Muscle layer of duodenum (tissue), 2 donors: ENCODE data around the gene GRM7.

ENCODE experiments used
- H3K27ac ChIP-seq: one replicate; pipeline ENCODE4 v1.7.0; 2013; ENCODE audit warnings: mild to moderate bottlenecking, low read length
- H3K27me3 ChIP-seq: one replicate; pipeline ENCODE4 v1.7.0; 2013; ENCODE audit warnings: low read depth, mild to moderate bottlenecking, control low read depth, low read length
- H3K36me3 ChIP-seq, 2 donors: one replicate each; pipeline ENCODE4 v1.7.0; 2013; ENCODE audit warnings: low read length in 2 of 2, control low read depth in 1 of 2, mild to moderate bottlenecking in 1 of 2; ENCODE audit not compliant: insufficient read depth in 2 of 2, control insufficient read depth in 1 of 2
- H3K4me1 ChIP-seq, 2 donors: one replicate each; pipeline ENCODE4 v1.7.0; 2013; ENCODE audit warnings: low read length in 2 of 2, mild to moderate bottlenecking in 2 of 2, control low read depth in 1 of 2, moderate library complexity in 1 of 2; ENCODE audit not compliant: insufficient read depth in 2 of 2, control insufficient read depth in 1 of 2
- H3K4me3 ChIP-seq, 2 donors: one replicate each; pipeline ENCODE4 v1.7.0; 2013; ENCODE audit warnings: low read length in 2 of 2, low read depth in 1 of 2, mild to moderate bottlenecking in 1 of 2
- H3K9me3 ChIP-seq, 2 donors: one replicate each; pipeline ENCODE4 v1.7.0; 2013; ENCODE audit warnings: low read length in 2 of 2, control low read depth in 1 of 2, mild to moderate bottlenecking in 1 of 2; ENCODE audit not compliant: control insufficient read depth in 1 of 2
- donor health status: healthy.

GRM7 gene

DNA sequence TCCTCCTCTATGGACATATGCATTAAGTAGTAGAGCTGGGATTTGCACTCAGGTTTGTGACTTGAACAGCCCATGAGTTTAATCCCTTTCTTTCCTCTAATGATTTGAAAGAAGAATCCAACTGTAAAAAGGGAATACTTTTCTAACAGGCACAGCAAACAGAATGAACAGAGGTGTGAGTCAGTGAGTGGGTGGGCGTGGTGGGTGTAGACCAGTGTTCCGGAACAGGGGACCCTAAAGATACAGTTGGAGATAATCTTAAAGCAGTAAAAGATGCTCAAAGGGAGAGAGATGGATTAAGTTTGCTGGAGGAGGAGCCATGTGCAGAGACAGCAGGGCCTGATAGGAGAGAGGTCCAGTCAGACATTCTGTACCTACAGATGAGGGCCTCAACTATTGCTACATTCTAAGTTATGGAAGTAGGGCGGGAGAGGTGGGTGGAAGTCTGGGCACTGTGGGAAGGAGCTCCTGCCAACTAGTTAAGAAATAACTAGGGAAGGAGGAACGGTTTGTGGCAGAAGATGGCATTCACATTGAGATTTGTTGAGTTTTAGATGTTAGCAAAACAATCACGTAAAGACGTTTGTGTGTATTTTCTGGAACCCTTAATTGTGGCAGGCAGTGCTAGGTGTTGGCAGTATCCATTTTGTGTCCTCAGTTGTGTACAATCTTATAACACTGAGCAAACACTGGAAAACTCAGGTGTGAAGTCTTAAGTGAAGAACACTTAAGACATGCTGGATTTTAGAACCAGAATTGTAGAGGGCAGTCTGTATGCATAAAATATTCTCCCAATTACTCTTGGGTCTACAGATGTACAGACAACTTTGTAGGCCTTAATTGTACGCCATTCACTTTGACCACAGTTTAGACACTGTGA lies 511.0 kb downstream of the GRM7 start:
- Histone ChIP-seq H3K36me3 (no peaks in the 10 kb centered on the region), H3K27me3 (no peaks in the 10 kb centered on the region), H3K4me1 (no peaks in the 10 kb centered on the region), H3K9me3 (no peaks in the 10 kb centered on the region), H3K27ac (no peak overlapping the region), H3K4me3 (no peak overlapping the region)

GRCh38 chr3:7377103-7377502 lies 516.2 kb downstream of the GRM7 start:
- Histone ChIP-seq H3K27ac (no peak overlapping the region), H3K36me3 (no peaks in the 10 kb centered on the region), H3K4me3 (no peak overlapping the region), H3K4me1 (no peaks in the 10 kb centered on the region), H3K9me3 (no peaks in the 10 kb centered on the region), H3K27me3 (no peaks in the 10 kb centered on the region)

GRCh38 chr3:7381741-7382140 lies 520.8 kb downstream of the GRM7 start:
- no peak overlapping the region for H3K4me3 ChIP-seq
- no peak overlapping the region for H3K27ac ChIP-seq
- H3K36me3 ChIP-seq, result no peaks in the 10 kb centered on the region
- H3K9me3 ChIP-seq, result no peaks in the 10 kb centered on the region
- H3K27me3 ChIP-seq, result no peaks in the 10 kb centered on the region
- peaks cover 0 to 10% of the 10 kb centered on the region in 2 donors for H3K4me1 ChIP-seq

- H3K36me3 ChIP-seq, result no peaks in the 10 kb centered on the region
- peaks cover 0 to 10% of the 10 kb centered on the region in 2 donors for H3K4me1 ChIP-seq
- H3K9me3 ChIP-seq, result no peaks in the 10 kb centered on the region
- no peaks in the 10 kb centered on the region for H3K27me3 ChIP-seq
- no peak overlapping the region for H3K27ac ChIP-seq
- H3K4me3 ChIP-seq, result no peak overlapping the region
Observed at GRCh38 chr3:7382293-7383010, 521.5 kb downstream of the GRM7 start.

DNA sequence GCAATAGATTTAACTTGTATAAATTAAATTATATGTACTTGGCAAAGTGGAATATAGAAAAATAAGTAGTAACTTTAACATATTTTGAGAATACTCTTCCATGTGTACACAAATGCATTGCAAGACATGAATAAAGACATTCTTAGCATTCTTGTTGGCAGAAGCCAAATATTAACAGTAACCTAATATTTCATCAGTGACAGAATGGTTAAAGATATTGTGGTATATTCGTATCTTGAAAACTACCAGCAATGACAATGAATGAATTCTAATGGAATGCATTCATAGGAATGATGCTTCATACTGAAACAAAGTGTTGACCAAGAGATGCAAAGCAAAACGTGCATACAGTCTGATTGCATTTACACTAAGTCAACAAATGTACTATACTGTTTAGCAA lies 524.7 kb downstream of the GRM7 start:
- no peak overlapping the region for H3K4me3 ChIP-seq
- H3K4me1 ChIP-seq, result peaks cover 0 to 10% of the 10 kb centered on the region in 2 donors
- no peak overlapping the region for H3K27ac ChIP-seq
- H3K27me3 ChIP-seq, result no peaks in the 10 kb centered on the region
- no peaks in the 10 kb centered on the region for H3K36me3 ChIP-seq
- H3K9me3 ChIP-seq, result no peaks in the 10 kb centered on the region

DNA sequence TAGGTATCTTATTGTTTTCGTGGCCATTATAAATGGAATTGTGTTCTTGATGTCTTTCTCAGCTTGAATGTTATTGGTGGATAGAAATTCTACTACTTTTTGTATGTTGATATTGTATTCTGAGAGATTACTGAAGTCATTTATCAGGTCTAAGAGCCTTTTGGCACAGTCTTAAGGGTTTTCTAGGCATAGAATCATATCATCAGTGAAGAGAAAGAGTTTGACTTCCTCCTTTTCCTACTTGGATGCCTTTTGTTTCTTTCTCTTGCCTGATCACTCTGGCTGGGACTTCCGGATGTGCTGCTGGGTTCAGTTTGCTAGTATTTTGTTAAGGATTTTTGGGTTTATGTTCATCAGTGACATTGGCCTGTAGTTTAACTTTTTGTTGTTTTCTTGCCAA lies 527.1 kb downstream of the GRM7 start:
- Histone ChIP-seq H3K4me3 (no peak overlapping the region), H3K4me1 (peaks cover 0 to 1% of the 10 kb centered on the region in 2 donors), H3K9me3 (no peaks in the 10 kb centered on the region), H3K27me3 (no peaks in the 10 kb centered on the region), H3K36me3 (no peaks in the 10 kb centered on the region), H3K27ac (no peak overlapping the region)

DNA sequence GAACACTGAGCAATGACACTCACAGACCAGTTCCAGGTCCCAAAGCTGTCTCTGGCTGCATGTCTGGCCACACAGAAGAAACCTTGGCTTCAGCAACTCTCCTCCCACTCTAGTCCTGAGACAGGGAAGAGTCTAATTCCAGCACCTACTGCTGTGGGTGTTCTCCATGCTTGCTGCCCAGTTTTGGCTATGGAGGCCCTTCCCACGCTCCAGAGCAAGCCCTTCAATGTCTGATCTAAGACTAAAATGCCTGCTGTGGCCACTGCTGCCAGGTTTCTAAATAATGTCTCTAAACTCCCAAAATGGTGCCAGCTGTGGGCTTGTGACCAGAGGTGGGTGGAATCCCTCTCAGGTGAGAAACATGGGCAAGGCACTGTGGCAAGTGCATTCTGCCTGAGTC lies 531.3 kb downstream of the GRM7 start:
- H3K27ac ChIP-seq, result no peak overlapping the region
- no peaks in the 10 kb centered on the region for H3K36me3 ChIP-seq
- H3K4me3 ChIP-seq, result no peak overlapping the region
- no peaks in the 10 kb centered on the region for H3K27me3 ChIP-seq
- no peaks in the 10 kb centered on the region for H3K4me1 ChIP-seq
- no peaks in the 10 kb centered on the region for H3K9me3 ChIP-seq

DNA sequence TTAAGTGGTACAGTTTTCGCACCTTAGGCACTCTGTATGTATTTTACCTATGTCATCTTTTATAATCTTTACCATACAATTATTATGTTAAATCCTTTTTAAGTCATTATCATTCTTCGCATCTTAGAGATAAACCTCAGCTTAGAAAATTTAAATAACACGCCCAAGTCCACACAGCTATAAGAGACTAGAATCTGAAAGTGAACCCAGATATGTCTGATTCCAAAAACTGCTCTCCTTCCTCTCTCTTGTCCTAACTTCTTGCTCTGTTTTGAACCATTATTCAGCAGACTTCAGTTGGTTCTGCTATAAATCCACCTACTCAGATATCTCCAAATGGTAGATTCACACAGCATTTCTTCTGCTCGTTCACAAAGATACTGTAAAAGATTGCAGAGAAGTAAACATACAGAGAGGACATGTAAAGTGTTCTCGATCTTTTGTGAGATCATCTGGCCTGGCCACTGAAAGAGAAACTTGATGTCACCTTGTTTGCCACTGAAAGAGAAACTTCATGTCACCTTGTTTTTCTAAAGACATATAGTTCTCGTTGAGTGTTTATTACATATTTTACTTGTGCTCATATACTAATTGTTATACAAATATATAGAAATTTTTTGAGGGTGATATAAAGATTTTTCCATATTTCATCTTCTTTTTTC lies 533.2 kb downstream of the GRM7 start:
- H3K36me3 ChIP-seq, result no peaks in the 10 kb centered on the region
- H3K27ac ChIP-seq, result no peak overlapping the region
- H3K4me1 ChIP-seq, result no peaks in the 10 kb centered on the region
- no peak overlapping the region for H3K4me3 ChIP-seq
- no peaks in the 10 kb centered on the region for H3K27me3 ChIP-seq
- no peaks in the 10 kb centered on the region for H3K9me3 ChIP-seq

DNA sequence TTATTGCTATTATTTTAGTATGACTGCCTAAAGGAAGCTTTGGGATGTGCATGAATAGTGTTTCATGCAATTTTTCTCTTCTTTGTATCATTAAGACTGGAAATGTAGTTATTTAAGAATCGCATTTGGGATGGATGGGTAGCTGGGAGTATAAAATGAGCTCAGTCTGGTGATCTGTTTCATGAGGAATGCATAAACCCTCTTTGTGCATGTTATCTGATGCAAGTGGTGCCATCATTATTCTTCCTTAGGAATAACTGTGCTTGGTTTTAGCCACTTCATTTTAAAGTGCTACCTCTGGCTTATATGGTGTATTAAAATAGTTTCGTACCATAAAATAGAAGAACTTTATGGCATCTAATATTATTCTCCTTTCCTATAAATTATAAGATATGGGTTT lies 535.6 kb downstream of the GRM7 start:
- Histone ChIP-seq H3K27me3 (no peaks in the 10 kb centered on the region), H3K27ac (no peak overlapping the region), H3K9me3 (no peaks in the 10 kb centered on the region), H3K36me3 (no peaks in the 10 kb centered on the region), H3K4me3 (no peak overlapping the region), H3K4me1 (no peaks in the 10 kb centered on the region)

DNA sequence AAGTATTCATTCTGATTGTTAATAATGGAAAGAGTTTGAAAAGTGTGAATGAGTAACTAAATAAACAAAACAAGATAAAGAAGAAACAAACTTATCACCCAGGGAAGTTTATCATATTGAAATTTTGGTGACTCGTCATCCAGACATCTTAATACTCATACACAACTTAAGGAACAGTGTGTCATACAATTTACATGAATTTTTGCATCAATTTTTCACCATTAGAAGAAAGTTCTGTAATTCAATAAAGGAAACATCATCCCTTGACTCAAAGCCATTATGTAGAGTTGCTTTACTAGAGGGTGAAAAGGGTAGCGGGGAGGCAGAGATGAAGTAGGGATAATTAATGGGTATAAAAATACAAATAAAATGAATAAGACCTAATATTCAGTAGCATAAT lies 536.2 kb downstream of the GRM7 start:
- H3K4me3 ChIP-seq, result no peak overlapping the region
- H3K9me3 ChIP-seq, result no peaks in the 10 kb centered on the region
- H3K4me1 ChIP-seq, result no peaks in the 10 kb centered on the region
- no peaks in the 10 kb centered on the region for H3K36me3 ChIP-seq
- no peaks in the 10 kb centered on the region for H3K27me3 ChIP-seq
- H3K27ac ChIP-seq, result no peak overlapping the region

GRCh38 chr3:7400360-7400759 lies 539.4 kb downstream of the GRM7 start:
- Histone ChIP-seq H3K27ac (no peak overlapping the region), H3K4me1 (no peaks in the 10 kb centered on the region), H3K36me3 (no peaks in the 10 kb centered on the region), H3K4me3 (no peak overlapping the region), H3K27me3 (no peaks in the 10 kb centered on the region), H3K9me3 (no peaks in the 10 kb centered on the region)
